ENCODE results near the gene DNAJC7.

- TF ChIP-seq CTCF (IDR thresholded peaks at IDR 0.05) (peak; percentile 94 to 98 (median 96)), POLR2A (IDR thresholded peaks at IDR 0.05) (peak in 2 of 4 donors; percentile 58 to 79), POLR2AphosphoS5 (IDR thresholded peaks at IDR 0.05) (peak; percentile 78 to 88), EP300 (IDR thresholded peaks at IDR 0.05) (peak in 1 of 4 donors; percentile 20)
Observed at GRCh38 chr17:42019509-42020404, 2.5 kb upstream of the DNAJC7 start, which contains the start of gene NKIRAS2.

All from upper lobe of left lung (tissue), 4 donors.